Hypothalamus (tissue), 51 donors: ENCODE measurements around the gene LRRC25.
"Not testable (repeated sequence)": the region's sequence is repeated elsewhere in the genome, so short reads cannot be mapped to it uniquely, and the experiment has no call there.

Experiments
- DNase-seq, 51 donors: peaks; one replicate each; lab custom pipeline; 2025; lab: John Stamatoyannopoulos, UW

LRRC25 gene

GRCh38 chr19:18414504-18415177, 17.2 kb upstream of the LRRC25 start:
- DNase-seq, result no peak

DNA sequence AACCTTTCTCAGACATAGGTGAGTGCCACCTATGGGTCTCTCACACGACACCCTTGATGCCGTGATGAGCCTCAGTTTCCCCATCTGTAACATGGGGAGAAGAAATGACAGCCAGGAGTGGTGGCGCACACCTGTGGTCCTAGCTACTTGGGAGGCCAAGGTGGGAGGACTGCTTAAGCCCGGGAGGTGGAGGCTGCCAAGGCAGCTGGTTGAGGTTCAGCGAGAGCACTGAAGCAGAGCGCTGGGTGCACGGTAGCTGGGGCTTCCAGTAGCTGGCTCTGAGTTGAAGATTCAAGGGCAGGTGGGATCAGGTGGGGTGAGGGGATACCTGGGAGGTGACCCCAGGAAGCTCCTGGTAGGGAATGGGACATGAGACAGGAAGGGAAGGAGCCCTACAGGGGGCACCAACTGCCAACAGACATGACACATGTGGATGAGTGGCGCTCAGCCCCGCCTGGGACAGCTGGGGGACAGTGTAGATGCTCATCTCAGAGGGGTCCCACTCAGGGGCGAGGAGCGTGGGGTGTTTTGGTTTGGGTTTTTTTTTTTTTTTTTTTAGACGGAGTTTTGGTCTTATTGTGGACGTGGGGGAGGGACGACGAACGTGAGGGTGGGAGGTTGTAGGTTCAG, 15.3 kb upstream of the LRRC25 start:
- no peak for DNase-seq

DNA sequence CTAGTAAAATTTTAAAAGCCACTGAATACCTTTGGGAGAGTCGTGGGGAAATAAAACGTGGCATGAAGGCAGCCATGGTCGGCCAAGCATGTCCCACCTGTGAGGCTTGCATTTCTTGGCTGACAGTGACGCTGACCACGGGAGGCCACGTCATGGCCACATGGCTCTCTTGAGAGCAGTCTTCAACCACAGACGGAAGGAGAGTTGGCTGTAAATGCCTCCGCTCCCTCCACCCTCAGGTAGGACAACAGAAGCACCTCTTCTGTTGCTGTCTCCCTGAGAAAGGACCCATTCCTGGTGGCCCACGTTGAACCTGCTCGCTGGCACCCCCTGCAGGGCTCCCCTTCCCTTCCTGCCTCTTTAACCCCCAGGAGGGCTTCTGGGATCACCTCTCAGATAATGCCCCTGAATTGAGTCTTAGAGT, 10.6 kb upstream of the LRRC25 start:
- no peak for DNase-seq

DNA sequence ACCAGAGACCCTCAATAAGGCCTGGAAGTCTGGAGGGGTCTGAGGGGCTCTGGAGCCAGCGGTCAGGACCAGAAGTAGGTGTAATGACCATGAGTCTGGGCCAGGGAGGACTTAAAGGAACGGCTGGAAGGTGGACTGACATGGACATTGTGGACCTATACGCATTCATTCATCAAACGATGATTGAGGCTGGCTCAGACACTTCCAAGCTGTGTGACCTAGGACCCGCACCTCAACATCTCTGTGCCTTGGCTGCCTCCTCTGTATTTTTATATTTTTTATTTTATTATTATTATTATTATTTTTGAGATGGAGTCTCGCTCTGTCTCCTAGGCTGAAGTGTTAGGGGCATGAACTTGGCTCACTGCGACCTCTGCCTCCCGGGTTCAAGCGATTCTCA, 9.3 kb upstream of the LRRC25 start:
- no peak for DNase-seq

GRCh38 chr19:18405754-18406153, 8.3 kb upstream of the LRRC25 start:
- DNase-seq, result not testable (repeated sequence)

DNA sequence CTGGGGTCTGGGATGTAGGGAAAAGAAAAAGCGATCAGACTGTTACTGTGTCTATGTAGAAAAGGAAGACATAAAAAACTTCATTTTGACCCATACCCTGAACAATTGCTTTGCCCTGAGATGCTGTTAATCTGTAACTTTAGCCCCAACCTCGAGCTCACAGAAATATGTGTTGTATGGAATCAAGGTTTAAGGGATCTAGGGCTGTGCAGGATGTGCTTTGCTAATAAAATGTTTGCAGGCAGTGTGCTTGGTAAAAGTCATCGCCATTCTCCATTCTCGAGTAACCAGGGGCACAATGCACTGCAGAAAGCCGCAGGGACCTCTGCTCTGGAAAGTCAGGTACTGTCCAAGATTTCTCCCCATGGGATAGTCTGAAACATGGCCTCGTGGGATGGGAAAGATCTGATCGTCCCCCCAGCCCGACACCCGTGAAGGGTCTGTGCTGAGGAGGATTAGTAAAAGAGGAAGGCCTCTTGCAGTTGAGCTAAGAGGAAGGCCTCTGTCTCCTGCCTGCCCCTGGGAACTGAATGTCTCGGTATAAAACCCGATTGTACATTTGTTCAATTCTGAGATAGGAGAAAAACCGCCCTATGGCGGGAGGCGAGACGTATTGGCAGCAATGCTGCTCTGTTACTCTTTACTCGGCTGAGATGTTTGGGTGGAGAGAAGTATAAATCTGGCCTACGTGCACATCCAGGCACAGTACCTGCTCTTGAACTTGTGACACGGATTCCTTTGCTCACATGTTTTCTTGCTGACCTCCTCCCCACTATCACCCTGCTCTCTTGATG, 5.2 kb upstream of the LRRC25 start:
- DNase-seq, result not testable (repeated sequence)

- peak in 14 of 51 donors; percentile 7 to 47 (median 26) for DNase-seq
These were observed 4.2 kb upstream of the LRRC25 start for GRCh38 chr19:18401580-18402112.

GRCh38 chr19:18399008-18399407, 1.6 kb upstream of the LRRC25 start:
- no peak for DNase-seq

DNA sequence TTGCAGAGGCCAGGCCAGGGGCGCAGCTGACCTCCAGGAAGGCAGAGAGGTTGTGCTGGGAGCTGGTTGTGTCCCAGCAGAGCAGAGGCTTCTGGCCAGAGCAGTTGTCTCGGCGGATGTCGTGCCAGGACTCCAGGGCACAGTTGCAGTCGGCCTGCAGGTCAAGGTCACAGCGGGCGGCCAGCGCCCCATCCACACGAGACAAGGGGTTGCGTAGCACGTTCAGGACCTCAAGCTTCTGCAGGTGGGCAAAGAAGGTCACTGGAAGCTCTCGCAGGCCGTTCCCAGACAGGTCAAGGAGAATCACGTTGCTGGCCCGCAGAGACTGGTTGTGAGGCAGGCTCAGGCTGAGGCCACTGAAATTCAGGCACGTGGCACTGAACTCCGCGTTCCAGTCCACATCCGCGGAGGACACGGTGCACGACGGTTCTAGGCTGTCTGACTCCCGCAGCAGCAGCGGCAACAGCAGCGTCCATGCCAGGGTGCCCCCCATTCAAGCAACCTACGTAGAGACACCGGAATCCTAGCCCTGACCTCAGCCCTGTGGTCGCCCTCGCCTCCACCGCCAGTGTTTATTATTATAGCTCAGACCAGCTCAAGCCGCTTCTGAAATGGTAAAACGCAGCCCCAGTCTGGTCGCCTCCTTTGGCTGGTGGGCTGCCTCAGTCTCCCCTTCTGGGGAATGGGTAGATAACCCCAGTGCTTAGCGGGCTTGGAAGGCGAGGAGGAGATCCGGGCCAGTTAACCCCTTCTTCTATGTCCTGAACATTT, 766 bp downstream of the LRRC25 start:
- no peak for DNase-seq

DNA sequence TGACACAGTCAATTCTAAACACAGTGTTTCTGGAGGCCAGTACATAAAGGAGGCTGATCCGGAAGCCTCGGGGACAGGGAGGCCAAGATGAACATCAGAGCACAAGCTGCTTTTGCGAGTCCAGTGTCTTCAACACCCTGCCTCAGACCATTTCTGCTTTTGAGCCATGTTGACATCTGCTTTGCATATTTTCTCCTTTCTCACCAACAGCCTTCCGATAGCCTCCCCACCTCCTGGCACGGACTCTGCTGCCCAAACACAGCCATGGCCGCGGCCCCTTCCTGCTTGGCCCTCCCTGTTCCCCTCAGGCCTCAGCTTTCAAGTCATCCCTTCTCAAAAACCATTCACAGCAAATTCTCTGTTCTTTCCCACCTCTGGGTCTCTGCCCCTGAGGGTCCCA, 3.6 kb downstream of the LRRC25 start:
- peak in 5 of 51 donors; percentile 3 to 10 (median 7) for DNase-seq

DNA sequence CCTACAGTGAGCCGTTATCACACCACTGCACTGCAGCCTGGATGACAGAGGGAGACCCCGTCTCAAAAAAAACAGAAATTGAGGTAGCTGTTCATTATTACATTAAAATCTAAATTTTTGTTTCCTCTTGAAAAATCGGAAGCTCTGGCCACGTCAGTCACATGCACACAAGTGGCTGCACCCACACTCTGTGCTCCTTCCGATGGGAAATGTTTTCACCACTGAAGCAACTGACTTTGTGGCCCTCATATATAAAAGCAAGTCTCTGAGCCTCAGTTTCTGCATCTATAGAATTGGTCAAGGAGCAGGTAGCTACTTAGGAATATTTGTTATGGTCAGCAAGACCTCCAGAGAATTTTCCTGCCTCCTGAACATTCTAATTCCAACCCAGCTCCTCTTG, 4.5 kb downstream of the LRRC25 start:
- no peak for DNase-seq

DNA sequence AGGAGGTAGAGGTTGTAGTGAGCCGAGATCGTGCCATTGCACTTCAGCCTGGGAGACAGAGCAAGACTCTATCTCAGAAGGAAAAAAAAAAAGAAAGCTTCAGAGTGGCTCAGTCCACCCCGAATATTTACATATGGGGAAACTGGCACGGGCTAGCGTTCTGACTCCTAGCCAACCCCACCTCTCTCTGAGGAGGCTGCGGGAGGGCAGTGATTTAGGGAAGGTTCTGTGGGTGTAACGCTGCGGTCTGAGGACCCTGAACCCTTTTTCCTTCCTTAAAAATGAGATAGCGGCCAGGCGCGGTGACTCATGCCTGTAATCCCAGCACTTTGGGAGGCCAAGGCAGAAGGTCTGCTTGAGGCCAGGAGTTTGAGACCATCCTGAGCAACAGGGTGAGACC, 5.0 kb downstream of the LRRC25 start:
- DNase-seq, result peak in 5 of 51 donors; percentile 6 to 30 (median 16)

- DNase-seq, result no peak
These were observed 5.8 kb downstream of the LRRC25 start for GRCh38 chr19:18391509-18392075.

DNA sequence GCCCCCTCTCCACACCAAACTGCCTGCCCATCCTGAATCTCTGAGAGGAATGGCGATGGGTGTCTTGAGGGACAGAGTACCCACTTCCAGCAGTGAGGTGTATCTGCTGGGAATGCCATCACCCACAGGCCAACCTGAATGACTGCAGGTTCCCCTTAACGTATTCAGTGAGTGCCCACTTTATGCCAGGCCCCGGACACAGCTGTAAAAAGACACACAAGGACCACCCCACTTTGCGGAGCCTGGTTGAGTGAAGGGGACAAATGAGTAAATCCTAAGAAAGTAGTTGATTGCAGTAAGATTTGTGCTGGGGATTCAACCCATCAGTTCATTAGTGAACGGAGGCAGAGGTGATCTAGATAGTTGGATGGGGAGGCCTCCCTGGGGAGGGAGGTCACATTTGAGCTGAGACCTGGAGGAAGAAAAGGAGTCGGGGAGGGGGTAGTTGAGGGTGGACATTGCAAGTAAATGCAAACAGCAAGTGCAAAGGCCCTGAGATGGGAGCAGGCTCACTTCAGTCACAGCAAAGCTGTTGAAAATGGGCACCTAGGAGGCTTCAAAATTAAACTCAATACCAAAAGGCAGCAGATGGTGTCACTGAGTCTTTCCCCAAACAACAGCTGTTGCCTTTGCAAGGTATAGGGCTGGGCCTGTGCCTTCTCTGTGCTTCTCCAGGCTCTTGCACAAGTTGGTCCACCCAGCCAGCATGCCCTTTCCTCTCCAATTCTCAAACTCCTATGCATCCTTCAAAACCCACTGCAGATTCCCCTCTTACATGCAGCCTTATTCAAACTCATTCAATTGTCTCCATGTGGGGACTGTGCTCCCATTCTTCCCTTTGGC, 7.1 kb downstream of the LRRC25 start:
- DNase-seq, result no peak

DNA sequence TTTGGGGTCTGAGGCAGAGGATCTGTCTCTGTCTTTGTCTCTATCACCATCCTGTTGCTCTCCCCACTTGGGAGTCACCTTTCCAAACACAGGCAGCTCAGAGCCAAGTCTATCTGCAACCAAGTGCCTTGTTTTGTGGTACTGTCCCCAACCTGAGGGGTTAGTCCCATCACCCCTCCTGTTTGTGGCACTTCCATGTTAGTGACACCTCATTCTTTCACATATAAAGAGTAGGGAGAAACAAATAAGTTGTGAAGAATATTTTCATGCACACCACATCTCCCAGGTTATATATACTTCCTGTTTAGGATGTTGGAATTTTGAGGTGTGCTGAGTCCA, 7.7 kb downstream of the LRRC25 start:
- DNase-seq, result no peak

DNA sequence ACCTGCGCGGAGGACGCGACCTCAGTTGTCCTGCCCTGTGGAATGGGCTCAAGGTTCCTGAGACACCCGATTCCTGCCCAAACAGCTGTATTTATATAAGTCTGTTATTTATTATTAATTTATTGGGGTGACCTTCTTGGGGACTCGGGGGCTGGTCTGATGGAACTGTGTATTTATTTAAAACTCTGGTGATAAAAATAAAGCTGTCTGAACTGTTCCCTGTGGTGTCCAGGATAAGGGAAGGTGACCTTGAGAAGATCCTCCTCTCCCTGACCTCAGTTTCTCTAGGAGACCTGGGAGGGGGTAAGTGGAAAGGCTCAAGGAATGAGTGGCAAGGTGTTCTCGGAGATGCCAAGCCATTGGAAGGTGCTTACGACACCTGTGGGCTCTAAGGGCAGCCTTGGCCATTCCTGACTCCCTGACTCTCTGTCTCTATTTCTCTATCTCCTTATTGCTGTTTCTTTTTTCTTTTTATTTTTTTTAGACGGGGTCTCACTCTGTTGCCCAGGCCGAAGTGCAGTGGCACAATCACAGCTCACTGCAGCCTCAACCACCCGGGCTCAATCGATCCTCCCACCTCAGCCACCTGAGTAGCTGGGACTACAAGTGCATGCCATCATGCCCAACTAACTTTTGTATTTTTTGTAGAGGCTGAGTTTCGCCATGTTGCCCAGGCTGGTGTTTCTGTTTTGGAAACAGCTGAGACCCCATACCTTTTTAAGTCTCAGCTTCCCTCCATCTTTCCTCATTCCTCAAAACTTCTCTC, 8.3 kb downstream of the LRRC25 start:
- no peak for DNase-seq

- DNase-seq, result peak in 50 of 51 donors; percentile 7 to 83 (median 54)
These were observed 9.1 kb downstream of the LRRC25 start for GRCh38 chr19:18388100-18388959.
